ENCODE data around the gene RNF103.
A peak's percentile ranks its signal among the peaks of the same experiment; 100 is the strongest.

RNF103 gene

GRCh38 chr2:86562922-86563649, 60.6 kb downstream of the RNF103 start, which contains the start of gene CHMP3:
Gene CHMP3, minus strand, starts transcription at chr2:86563443. Its CDS starts 95 bp downstream, at chr2:86563348.
- peak; percentile 97 for DNase-seq

- DNase-seq: no peak
These were observed 61.2 kb downstream of the RNF103 start for GRCh38 chr2:86562485-86562921.

GRCh38 chr2:86557836-86558235, 65.8 kb downstream of the RNF103 start:
- DNase-seq: no peak

GRCh38 chr2:86556508-86556907, 67.2 kb downstream of the RNF103 start:
- DNase-seq: no peak

Measured in stimulated activated CD8-positive, alpha-beta memory T cell treated with anti-CD3 and anti-CD28 coated beads, Interleukin-4, amount 100 ng/mL, for 48 hours (primary cell).